Liver (tissue), 9 donors: ENCODE results near the gene ZC3H13. TPM values are rescaled to one million over a fixed set of nuclear protein-coding genes. Genes with fewer than 3 reads are reported as not detected.

Experiments
- DNase-seq: peaks from one replicate; pipeline ENCODE4 v3.0.0-alpha.2; 2017; ENCODE audit warnings: low spot score
- H3K27ac ChIP-seq, 2 donors: one replicate each; pipeline ENCODE4 v1.7.0; 2013; ENCODE audit warnings: inconsistent platforms in 2 of 2, low read length in 2 of 2, control low read depth in 1 of 2, low read depth in 1 of 2, mild to moderate bottlenecking in 1 of 2
- H3K27me3 ChIP-seq, 4 donors: one replicate each; pipeline versions ENCODE4 v1.6.1 to v1.7.0; 2013; ENCODE audit warnings: low read length in 3 of 4, inconsistent platforms in 1 of 4, mild to moderate bottlenecking in 1 of 4, moderate library complexity in 1 of 4; ENCODE audit not compliant: control insufficient read depth in 4 of 4, insufficient read depth in 4 of 4
- H3K36me3 ChIP-seq, 4 donors: one replicate each; pipeline versions ENCODE4 v1.6.1 to v1.7.0; 2013; ENCODE audit warnings: low read length in 3 of 4, mild to moderate bottlenecking in 3 of 4, low read depth in 1 of 4, moderate library complexity in 1 of 4; ENCODE audit not compliant: control insufficient read depth in 4 of 4, insufficient read depth in 3 of 4
- H3K4me1 ChIP-seq, 4 donors: one replicate each; pipeline versions ENCODE4 v1.6.1 to v1.7.0; 2013; ENCODE audit warnings: low read length in 3 of 4, mild to moderate bottlenecking in 3 of 4, moderate library complexity in 1 of 4; ENCODE audit not compliant: control insufficient read depth in 4 of 4, insufficient read depth in 4 of 4
- H3K4me3 ChIP-seq, 3 donors: one replicate each; pipeline versions ENCODE4 v1.6.1 to v1.7.0; 2013; ENCODE audit warnings: low read length in 3 of 3, control low read depth in 1 of 3, low read depth in 1 of 3, mild to moderate bottlenecking in 1 of 3
- H3K9ac ChIP-seq, 2 donors: one replicate each; pipeline ENCODE4 v1.7.0; 2013; ENCODE audit warnings: low read length in 2 of 2, mild to moderate bottlenecking in 2 of 2, moderate library complexity in 2 of 2, control low read depth in 1 of 2, low read depth in 1 of 2
- H3K9me3 ChIP-seq, 4 donors: one replicate each; pipeline versions ENCODE4 v1.6.1 to v1.7.0; 2013; ENCODE audit warnings: low read length in 3 of 4; ENCODE audit not compliant: control insufficient read depth in 4 of 4
- EGR1 ChIP-seq, 2 donors: IDR thresholded peaks; 2 replicates each; pipeline ENCODE4 v1.6.1; 2016 to 2018; ENCODE audit warnings: antibody characterized with exemption in 2 of 2, low read depth in 2 of 2
- FOXA2 ChIP-seq: IDR thresholded peaks from 2 replicates; pipeline ENCODE4 v1.6.1; 2016; ENCODE audit warnings: antibody characterized with exemption
- GABPA ChIP-seq, 2 donors: IDR thresholded peaks in 1 of 2; conservative IDR thresholded peaks in 1 of 2; 2 replicates each; pipeline ENCODE4 v1.6.1; 2016; ENCODE audit warnings: antibody characterized with exemption in 2 of 2, mild to moderate bottlenecking in 1 of 2, moderate library complexity in 1 of 2
- HNF4A ChIP-seq, 2 donors: conservative IDR thresholded peaks; 2 replicates each; pipeline ENCODE4 v1.6.1; 2016; ENCODE audit warnings: antibody characterized with exemption in 2 of 2, mild to moderate bottlenecking in 2 of 2
- HNF4G ChIP-seq: IDR thresholded peaks from 2 replicates; pipeline ENCODE4 v1.6.1; 2016; ENCODE audit warnings: antibody characterized with exemption
- RAD21 ChIP-seq, 2 donors: IDR thresholded peaks; 2 replicates each; pipeline ENCODE4 v1.6.1; 2016; ENCODE audit warnings: antibody characterized with exemption in 2 of 2, mild to moderate bottlenecking in 2 of 2
- REST ChIP-seq: IDR thresholded peaks from 2 replicates; pipeline ENCODE4 v1.6.1; 2016; ENCODE audit warnings: antibody characterized with exemption, mild to moderate bottlenecking
- RXRA ChIP-seq, 2 donors: IDR thresholded peaks; 2 replicates each; pipeline ENCODE4 v1.6.1; 2017 to 2018; ENCODE audit warnings: antibody characterized with exemption in 2 of 2, mild to moderate bottlenecking in 1 of 2
- ZBTB33 ChIP-seq: IDR thresholded peaks from 2 replicates; pipeline ENCODE4 v1.6.1; 2016; ENCODE audit warnings: antibody characterized with exemption
- WGBS: extraction: QIAGEN DNeasy Blood & Tissue Kit; methylation state at CpG from one replicate; pipeline ENCODE4 v1.1.7; 2013; 5-methylcytosine and 5-hydroxymethylcytosine counted together
- polyA plus RNA-seq, 2 donors: library from polyadenylated mRNA; stranded (reverse) in 1 of 2; unstranded in 1 of 2; fragments of 200-250 nt in 1 of 2; fragments of >200 nt in 1 of 2; fragmentation: Nextera tagmentation in 1 of 2; extraction: Ambion mirVana in 1 of 2; gene quantifications; one replicate each; pipeline versions ENCODE4 v1.2.1 to v1.2.3, GENCODE V29; 2013 to 2015
- total RNA-seq, 2 donors: library from RNA; depleted of rRNA; stranded (reverse); fragments of >200 nt; gene quantifications; one replicate each; pipeline ENCODE4 v1.2.3, GENCODE V29; 2014
- TF ChIP-seq, protein P1 (sequence below): IDR thresholded peaks from 2 replicates; pipeline ENCODE4 v1.6.1; 2016; ENCODE audit warnings: antibody characterized with exemption
- TF ChIP-seq, protein P2 (sequence below): IDR thresholded peaks from 2 replicates; pipeline ENCODE4 v1.6.1; 2016; ENCODE audit warnings: antibody characterized with exemption
- donor health status: healthy.
- donor health status: healthy.
- donor health status: healthy.
- donor health status: healthy.
- donor health status: healthy.

Gene ZC3H13
- total and polyA plus RNA-seq, 4 donors: 10.0 to 62.1 (median 28.9) TPM

DNA sequence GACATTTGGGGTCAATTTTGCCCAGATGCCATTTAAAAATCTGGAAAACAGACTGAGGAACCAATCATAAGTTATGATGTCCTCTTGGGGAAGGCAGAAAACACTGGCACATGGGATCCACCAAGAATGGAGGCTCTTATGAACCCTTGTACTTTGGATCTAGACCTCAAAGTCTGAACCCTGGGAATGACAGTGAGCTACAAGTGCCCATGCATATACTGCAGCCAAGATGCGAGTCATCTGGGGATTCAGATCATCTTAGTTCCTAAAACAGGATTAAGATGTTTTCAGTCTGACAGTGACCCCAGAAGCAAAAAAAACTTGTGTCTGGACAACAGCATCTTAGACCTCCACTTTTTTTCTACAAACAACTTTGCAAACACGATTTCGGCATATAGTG is 100.8 kb downstream of the ZC3H13 start:
- Histone ChIP-seq H3K36me3 (peaks cover 2 to 20% (median 12%) of the 10 kb centered on the region in 4 donors), H3K27me3 (no peaks in the 10 kb centered on the region), H3K4me3 (no peak overlapping the region), H3K9me3 (no peaks in the 10 kb centered on the region), H3K9ac (no peak overlapping the region), H3K4me1 (no peaks in the 10 kb centered on the region), H3K27ac (no peak overlapping the region)
- no peak for TF ChIP-seq REST
- TF ChIP-seq HNF4A (conservative IDR thresholded peaks at IDR 0.05): peak; percentile 40 to 70
- TF ChIP-seq HNF4G: peak; percentile 19
- 94% methylated on average over 3 of the region's 3 CpGs for WGBS
- no peak for DNase-seq

DNA sequence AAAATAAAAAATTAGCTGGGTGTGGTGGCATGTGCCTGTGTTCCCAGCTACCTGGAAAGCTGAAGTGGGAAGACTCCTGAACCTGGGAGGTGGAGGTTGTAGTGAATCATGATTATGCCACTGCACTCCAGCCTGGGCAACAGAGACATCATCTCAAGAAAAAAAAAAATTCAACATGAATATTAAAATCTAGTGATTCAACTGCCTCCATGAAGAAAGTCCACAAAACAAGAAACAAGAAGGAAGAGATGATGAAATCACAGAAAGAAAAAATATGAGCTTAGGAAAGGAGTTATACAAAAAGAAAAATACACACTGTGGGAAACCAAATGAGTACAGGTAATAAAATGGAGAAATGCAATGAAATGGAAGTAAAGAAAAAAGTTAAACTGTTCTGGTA is 101.4 kb downstream of the ZC3H13 start:
- no peaks in the 10 kb centered on the region for H3K9me3 ChIP-seq
- TF ChIP-seq RXRA (IDR thresholded peaks at IDR 0.05) (no peak), GABPA (IDR thresholded peaks at IDR 0.05 in 1 of 2, conservative IDR thresholded peaks at IDR 0.05 in 1 of 2) (no peak), EGR1 (IDR thresholded peaks at IDR 0.05; ENCODE audit: low read depth in 2 of 2) (no peak), RAD21 (IDR thresholded peaks at IDR 0.05) (no peak), ZBTB33 (no peak), HNF4A (conservative IDR thresholded peaks at IDR 0.05) (no peak)
- no peak for DNase-seq
- no peak overlapping the region for H3K9ac ChIP-seq
- peaks cover 2 to 15% (median 7%) of the 10 kb centered on the region in 4 donors for H3K36me3 ChIP-seq
- no peak overlapping the region for H3K4me3 ChIP-seq
- no peaks in the 10 kb centered on the region for H3K27me3 ChIP-seq
- H3K4me1 ChIP-seq: no peaks in the 10 kb centered on the region
- H3K27ac ChIP-seq: no peak overlapping the region

GRCh38 chr13:45950386-45951000 is 102.1 kb downstream of the ZC3H13 start:
- H3K9ac ChIP-seq: no peak overlapping the region
- 86% methylated on average over 4 of the region's 4 CpGs for WGBS
- peaks cover under 1 to 8% (median 2%) of the 10 kb centered on the region in 4 donors for H3K36me3 ChIP-seq
- no peaks in the 10 kb centered on the region for H3K4me1 ChIP-seq
- TF ChIP-seq FOXA2: no peak
- TF ChIP-seq, protein P1, sequence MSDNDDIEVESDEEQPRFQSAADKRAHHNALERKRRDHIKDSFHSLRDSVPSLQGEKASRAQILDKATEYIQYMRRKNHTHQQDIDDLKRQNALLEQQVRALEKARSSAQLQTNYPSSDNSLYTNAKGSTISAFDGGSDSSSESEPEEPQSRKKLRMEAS: no peak
- TF ChIP-seq, protein P2, sequence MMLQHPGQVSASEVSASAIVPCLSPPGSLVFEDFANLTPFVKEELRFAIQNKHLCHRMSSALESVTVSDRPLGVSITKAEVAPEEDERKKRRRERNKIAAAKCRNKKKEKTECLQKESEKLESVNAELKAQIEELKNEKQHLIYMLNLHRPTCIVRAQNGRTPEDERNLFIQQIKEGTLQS: no peak
- no peaks in the 10 kb centered on the region for H3K9me3 ChIP-seq
- no peaks in the 10 kb centered on the region for H3K27me3 ChIP-seq
- H3K27ac ChIP-seq: no peak overlapping the region
- DNase-seq: no peak
- H3K4me3 ChIP-seq: no peak overlapping the region
